Cardiac fibroblast (primary cell): ENCODE measurements around the gene SST.

Experiments used
- DNase-seq, 2 donors: peaks; one replicate each; pipeline versions ENCODE4 v3.0.0 to v3.0.0-alpha.2; 2010; ENCODE audit warnings: low read depth in 2 of 2
- H3K4me3 ChIP-seq, 2 donors: replicated peaks in 1 of 2; 1 replicate in 1 of 2; 2 replicates in 1 of 2; pipeline ENCODE4 v1.5.1; 2011; ENCODE audit warnings: low read depth in 2 of 2, low read length in 2 of 2, mild to moderate bottlenecking in 2 of 2, moderate library complexity in 1 of 2
- TF ChIP-seq, protein P1 (sequence below): IDR thresholded peaks from one replicate; pipeline ENCODE4 v1.5.1; 2011; ENCODE audit warnings: low read depth, mild to moderate bottlenecking, low read length, inconsistent platforms

Gene SST

DNA sequence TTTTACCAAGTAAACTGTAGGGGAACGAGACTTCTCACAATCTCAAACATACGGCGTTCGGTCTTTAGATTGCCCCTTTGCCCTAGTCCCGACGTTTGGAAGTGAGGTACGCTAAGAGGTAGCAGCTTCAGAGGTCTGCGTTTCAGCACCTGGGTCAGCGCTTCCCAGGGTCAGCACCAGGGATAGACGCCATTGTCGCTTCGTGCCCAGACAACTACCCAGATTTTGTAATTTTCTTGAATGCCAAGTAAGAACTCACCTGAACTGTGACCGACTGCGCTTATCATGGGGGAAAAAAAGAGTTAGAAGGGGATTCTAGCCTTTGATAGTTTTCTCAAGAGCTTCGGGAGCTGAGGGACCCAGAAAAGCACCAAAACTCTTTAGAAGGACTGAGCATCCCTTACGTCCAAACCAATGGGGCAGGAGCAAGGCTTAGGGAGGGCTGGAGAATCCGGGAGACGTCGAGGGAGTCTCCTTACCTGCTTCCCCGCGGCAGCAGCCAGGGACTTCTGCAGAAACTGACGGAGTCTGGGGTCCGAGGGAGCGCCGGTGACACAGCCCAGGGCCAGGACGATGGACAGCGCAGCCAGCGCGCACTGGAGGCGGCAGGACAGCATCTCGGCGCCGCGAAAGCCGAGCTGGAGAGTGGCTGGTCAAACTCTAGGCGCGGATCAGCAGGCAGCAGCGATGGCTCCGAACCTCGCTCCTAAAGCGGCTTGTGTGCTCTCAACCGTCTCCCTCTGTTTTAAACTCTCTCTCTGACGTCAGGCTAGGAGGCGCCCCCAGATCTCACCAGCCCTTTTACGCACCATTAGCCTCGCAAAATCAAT lies at the start of gene SST:
Gene SST, minus strand, starts transcription at position 720 of the 830 bp plus-strand sequence. Its CDS starts 103 bp downstream, at position 617.
- TF ChIP-seq, protein P1, sequence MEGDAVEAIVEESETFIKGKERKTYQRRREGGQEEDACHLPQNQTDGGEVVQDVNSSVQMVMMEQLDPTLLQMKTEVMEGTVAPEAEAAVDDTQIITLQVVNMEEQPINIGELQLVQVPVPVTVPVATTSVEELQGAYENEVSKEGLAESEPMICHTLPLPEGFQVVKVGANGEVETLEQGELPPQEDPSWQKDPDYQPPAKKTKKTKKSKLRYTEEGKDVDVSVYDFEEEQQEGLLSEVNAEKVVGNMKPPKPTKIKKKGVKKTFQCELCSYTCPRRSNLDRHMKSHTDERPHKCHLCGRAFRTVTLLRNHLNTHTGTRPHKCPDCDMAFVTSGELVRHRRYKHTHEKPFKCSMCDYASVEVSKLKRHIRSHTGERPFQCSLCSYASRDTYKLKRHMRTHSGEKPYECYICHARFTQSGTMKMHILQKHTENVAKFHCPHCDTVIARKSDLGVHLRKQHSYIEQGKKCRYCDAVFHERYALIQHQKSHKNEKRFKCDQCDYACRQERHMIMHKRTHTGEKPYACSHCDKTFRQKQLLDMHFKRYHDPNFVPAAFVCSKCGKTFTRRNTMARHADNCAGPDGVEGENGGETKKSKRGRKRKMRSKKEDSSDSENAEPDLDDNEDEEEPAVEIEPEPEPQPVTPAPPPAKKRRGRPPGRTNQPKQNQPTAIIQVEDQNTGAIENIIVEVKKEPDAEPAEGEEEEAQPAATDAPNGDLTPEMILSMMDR: no peak
- DNase-seq: peak; percentile 52 to 55
- H3K4me3 ChIP-seq: no peak within 1 kb of the TSS

DNA sequence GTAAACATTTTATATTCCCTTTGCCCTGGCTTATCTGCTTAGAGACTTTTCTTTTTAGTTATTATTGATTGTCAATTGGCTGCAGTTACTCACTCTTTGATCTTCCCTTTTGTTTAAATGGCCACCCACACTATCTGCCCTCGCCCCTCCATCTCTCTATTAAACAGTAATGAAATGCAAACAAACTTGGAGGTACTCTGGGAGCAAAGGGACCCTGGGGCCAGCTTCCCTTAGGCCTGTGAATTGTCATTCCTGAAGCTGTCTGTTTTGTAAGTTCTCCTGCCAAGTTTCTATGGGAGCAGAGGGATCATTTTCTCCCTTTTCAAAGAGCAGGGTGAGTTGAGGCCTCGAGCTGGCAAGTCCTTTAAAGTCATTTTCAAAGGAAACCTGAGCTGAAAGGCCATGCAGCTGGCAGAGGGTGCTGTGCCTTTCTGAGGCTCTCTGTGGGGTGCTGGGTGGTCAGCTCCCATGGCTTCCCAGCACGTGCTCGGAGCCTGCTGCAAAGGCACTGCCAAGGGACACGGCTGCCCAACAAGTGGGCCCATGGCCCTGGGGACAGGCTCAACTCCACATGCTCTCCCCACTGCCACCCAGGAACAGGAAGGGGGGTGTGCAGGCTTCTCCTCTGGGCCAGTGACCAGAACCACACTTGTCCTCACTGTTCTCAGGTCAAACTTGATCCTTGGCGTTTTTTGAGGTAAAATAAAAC lies 49.6 kb upstream of the SST start:
- DNase-seq: no peak
- H3K4me3 ChIP-seq: no peak overlapping the region
- TF ChIP-seq, protein P1: no peak

DNA sequence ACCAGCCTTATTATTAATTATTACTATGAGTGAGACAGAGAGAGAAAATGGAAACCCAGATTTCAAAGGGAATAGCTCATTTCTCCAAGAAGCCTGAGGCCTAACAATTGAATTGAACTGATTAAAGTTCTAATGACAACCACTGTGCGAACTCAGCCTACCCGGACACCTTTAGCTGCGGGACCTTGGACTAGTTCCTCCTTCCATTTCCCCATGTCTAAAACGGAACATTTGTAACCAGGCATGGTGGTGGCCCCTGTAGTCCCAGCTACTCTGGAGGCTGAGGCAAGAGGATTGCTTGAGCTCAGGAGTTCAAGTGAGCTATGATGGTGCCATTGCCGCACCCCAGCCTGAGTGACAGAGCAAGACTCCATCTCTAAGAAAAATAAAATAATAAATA lies 48.6 kb upstream of the SST start:
- H3K4me3 ChIP-seq: no peak overlapping the region
- TF ChIP-seq, protein P1: no peak
- DNase-seq: no peak

DNA sequence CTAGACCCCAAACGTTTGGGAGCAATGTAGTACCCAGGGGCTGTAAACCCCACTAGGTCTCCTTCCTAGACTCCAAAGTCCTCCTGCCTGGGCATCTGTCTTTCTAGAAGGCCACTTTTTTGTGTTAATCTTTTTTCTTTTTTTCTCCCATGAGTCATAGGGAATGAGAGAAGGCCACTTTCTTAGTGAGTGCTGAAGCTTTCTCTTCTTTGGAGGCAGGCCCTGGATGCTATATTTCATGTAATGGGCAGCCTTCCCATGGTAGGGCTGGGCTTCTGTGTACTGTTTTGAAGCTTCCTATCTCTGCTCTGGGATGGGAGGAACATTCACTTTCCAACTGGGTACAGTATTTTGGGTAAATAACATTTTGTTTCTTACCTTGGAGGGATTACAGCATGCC lies 47.4 kb upstream of the SST start:
- no peak overlapping the region for H3K4me3 ChIP-seq
- DNase-seq: peak in 1 of 2 donors; percentile 34
- TF ChIP-seq, protein P1: no peak

DNA sequence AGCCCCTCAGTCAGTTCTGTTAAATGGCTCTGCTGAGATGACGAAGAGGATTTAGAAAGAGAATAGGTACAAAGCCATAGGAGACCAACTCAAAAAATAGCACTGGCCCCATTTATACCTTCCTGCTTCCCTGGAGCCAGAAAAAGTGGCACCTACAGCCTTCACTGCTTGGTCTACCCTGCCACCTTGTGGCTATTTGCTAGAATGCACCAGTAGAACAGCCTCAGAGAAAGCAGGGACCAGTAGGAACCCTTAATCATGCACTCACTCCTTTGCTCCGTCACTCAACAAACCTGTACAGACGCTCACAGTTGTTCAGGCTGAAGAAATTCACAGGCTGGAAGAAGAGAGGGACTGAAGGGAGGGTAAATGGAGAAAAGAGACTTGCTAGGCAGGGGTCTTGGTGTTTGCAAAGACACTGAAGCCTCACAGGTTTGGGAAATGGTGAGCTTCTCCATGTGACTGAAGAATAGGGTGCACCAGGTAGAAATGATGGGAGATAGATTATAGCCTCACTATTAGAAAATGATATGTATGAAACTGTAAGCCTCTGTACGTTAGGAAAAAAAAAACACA lies 44.3 kb upstream of the SST start:
- DNase-seq: peak; percentile 80 to 83

DNA sequence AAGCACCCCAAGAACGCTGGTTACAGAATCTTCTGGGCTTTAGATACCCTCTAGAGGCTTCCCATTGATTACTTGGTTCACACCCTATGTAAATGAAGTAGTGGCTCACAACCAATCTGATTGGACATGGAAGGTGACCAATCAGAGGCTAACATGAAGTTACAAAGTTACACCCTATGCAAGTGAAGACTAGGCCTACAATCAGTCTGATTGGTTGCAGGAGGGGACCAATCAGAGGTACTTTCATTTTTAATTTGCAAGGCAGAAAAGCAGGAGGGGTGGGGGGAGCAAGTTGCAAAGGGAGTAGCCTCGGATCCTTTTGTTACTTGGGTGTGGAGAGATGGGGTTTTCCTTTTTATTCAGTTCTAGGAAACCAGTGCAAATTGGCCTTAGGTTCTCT lies 43.3 kb upstream of the SST start:
- peak; percentile 46 to 68 for DNase-seq
- TF ChIP-seq, protein P1: no peak
- no peak overlapping the region for H3K4me3 ChIP-seq

More for the DNA sequence above, 44.3 kb upstream of the SST start:
- no peak overlapping the region for H3K4me3 ChIP-seq
- TF ChIP-seq, protein P1: peak; percentile 96
